ENCODE results near the gene ABCC4.

DNA sequence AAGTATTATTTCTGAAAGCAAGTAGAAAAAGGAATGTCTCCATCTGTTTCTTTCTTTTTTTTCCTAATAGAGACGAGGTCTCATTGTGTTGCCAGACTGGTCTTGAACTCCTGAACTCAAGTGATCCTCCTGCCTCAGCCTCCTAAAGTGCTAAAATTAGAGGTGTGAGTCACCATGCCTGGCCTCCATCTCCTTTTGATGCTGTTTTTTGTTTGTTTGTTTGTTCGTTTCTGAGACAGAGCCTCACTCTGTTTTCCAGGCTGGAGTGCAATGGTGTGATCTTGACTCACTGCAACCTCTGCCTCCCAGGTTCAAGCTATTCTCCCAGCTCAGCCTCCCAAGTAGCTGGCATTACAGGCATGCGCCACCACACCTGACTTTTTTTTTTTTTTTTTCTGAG is 14.5 kb upstream of the ABCC4 start:
- TF ChIP-seq POLR2A (IDR thresholded peaks at IDR 0.05): no peak
- TF ChIP-seq, protein P1, sequence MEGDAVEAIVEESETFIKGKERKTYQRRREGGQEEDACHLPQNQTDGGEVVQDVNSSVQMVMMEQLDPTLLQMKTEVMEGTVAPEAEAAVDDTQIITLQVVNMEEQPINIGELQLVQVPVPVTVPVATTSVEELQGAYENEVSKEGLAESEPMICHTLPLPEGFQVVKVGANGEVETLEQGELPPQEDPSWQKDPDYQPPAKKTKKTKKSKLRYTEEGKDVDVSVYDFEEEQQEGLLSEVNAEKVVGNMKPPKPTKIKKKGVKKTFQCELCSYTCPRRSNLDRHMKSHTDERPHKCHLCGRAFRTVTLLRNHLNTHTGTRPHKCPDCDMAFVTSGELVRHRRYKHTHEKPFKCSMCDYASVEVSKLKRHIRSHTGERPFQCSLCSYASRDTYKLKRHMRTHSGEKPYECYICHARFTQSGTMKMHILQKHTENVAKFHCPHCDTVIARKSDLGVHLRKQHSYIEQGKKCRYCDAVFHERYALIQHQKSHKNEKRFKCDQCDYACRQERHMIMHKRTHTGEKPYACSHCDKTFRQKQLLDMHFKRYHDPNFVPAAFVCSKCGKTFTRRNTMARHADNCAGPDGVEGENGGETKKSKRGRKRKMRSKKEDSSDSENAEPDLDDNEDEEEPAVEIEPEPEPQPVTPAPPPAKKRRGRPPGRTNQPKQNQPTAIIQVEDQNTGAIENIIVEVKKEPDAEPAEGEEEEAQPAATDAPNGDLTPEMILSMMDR (IDR thresholded peaks at IDR 0.05): no peak
- TF ChIP-seq POLR2AphosphoS5 (IDR thresholded peaks at IDR 0.05): no peak
- no peak for TF ChIP-seq EP300 (IDR thresholded peaks at IDR 0.05)
